CD4-positive, alpha-beta T cell treated with Interleukin-15 for 4 hours (primary cell): ENCODE results near the gene C2CD2.

ENCODE experiments used
- DNase-seq: peaks from one replicate; pipeline ENCODE4 v3.0.0-alpha.2; 2020; ENCODE audit warnings: low spot score

Gene C2CD2

DNA sequence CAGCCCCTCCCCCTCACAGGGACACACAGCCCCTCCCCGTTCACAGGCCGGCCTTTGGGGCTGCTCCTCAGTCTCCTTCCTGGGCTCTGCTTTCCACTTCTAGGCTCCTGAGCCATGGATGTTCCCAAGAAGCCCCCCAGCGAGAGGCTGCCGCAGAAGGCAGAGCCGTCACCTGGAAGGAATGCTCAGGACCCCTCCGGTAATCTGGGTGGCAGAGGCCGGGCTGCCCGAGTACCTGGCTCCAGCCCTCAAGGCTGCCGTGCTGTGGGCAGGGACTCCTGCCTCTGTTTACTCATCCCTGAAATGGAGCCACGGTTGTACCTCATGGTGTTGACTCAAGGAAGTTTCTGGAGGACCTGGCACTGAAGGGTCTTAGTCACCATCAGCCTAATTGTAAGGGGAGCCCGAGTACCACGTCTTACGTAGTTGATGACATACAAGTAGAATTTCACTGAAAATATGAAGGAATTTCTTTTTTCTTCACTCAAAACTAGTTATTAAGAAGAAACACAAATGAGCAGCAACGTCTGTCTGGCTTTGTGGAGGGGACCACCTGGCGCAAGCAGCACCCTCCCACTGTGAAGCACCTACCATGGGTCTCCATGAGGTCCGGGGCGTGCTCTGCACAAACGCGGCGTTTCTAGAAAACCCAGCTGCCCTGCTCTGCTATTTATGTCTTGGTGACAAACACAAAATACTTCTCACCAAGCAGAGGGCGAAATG, 108.3 kb downstream of the C2CD2 start:
- no peak for DNase-seq

DNA sequence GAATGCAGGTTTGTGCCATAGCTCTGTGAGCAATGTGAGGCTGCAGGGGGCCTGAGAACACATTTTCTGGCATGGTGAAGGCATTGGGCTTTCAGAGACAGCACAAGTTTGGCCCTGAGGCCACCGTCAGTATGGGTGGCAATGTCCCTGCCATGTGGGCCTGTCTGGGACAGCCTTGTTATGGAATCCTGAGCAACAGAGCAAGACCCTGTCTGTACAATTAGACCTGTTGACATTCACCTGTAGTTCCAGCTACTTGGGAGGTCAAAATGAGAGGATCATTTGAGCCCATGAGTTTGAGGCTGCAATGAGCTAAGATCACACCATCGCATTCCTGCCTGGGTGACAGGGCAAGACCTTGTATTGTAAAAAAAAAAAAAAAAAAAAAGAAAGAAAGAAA, 110.2 kb downstream of the C2CD2 start:
- no peak for DNase-seq

DNA sequence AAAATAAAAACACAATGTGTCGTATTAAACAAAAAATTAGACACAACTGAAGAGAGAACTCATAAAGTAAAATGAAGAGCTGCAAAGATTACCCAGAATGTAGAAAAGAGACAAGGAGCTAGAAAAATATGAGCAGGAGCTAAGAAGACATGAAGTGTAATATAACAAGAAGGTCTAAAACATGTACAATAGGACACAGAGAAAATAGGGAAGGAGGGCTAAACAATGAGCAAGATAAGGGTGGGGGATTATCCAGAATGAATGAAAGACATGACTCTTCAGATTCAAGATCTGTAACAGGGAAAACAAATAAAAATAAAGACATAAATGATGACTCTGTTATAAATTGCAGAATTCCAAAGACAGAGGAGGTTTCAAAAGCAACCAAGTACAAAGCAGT, 112.9 kb downstream of the C2CD2 start:
- DNase-seq, result no peak

DNA sequence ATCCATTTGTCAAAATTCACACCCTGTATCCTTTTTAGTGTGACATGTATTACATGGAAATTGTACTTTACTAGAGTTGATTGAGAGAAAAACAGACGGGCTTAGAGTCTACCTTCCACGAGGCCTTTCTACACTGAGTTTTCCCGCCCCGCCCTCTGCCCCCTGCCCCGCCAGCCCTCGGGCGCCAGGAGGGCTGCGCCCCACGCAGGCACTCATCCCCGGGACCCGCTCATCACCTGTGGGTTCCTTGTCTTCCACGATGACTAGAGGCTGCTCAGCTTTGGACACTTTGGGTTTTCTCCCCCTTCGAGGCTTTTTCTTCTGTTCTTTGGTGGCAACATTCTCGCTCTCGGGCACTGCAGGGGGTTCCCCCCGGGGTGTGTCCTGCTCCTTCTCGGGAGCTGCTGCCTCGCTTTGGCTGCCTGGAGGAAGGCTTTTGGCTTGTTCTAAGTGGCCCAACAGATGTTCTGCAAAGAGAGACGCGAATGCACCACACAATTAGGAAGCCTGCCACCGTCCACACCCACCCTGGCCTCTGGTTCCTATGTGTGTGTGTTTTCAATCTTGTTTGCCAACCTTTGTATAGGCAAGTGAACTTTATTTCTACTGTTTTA, 114.3 kb downstream of the C2CD2 start:
- no peak for DNase-seq

DNA sequence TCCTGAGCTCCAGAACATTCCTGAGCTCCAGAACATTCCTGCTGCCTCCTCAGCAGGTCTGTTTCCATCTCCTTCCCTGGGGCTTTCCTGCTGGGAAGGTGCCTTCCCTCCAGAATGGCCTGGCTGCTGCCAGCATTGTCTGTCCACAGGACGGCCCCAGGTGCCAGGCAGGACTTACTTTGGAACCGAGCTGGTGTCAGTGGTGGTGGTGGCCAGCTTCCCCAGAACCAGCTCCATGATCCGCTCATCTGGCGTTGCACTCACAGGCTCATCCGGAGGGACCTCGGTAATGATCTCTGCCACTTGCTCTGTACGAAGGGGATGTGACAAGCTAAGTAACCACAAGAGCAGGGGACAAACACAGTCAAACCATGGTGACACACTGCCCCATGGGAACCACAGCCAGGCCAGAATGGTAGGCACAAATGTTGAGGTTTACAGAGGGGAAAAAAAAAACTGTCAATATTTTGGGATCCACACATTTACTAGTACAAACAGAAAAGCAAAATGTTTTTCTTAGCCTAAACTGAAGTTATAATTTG, 116.0 kb downstream of the C2CD2 start:
- no peak for DNase-seq

DNA sequence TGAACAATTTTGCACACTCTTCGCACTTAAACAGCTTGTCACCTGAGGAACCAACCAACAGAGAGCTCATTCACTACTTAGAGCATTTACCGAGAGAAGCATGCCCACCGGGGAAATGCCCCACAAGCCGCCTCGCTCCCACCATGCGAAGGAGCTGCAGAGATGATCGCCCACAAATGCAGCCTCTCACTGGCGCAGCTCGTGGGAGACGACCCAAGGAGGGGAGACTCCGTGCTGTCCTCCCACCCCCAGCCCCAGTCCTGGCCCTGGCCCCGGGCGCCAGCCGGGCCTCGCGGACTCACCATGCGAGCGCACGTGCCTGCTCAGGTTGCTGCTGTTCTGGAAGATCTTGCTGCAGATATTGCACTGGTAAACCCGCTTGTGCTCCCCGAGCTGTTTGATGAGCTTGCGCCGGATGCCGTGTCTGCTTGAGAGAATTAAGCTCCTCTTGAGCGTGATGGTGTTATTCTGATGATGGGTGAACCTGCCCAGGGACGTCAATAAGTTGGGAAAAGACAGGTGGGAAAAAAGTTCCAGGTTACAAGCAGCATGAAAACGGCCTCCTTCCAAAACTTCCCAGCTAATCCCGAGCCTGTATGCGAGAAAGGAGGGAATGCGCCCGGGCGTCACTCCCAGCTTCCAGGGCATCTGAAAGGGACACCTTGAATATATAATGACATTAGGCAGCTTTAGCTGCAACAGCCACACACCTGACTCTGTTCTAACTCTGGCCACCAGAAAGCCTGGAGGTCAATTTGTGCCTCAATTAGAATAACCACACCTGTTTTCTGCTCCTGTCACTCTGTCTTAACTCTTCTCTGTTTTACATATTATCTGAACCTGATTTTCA, 117.4 kb downstream of the C2CD2 start:
- DNase-seq, result no peak

DNA sequence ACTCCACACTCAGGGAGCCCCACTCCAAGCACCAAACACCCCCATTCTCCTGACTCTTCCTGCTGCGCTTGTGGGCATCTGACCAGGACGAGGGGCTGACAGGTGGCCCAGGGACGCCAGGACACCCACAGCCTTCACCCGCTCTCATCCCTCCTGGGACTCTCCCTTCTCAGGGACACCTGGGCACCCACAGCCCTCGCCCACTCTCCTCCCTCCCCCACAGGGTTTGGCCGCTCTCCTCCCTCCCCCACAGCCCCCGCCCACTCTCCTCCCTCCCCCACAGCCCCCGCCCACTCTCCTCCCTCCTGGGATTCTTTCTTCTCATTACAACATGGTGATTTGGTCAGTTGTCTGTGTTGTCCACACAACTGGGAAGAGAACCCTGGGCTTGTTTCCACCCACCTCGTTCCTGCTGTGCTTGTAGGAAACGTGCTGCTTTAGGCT, 118.1 kb downstream of the C2CD2 start:
- DNase-seq, result no peak
